Loucy (cell line): Measurements from ENCODE around the gene CDK6.
A peak's percentile ranks its signal among the peaks of the same experiment; 100 is the strongest.
"Not testable (repeated sequence)": the region's sequence is repeated elsewhere in the genome, so short reads cannot be mapped to it uniquely, and the experiment has no call there.

Experiments used
- H2AFZ ChIP-seq: fragments of 200-600 bp; sonication (generic); 2 replicates; pipeline ENCODE4 v1.6.0; 2016; ENCODE audit warnings: antibody characterized with exemption, mild to moderate bottlenecking, low read length, moderate library complexity
- H3F3A ChIP-seq: fragments of 200-600 bp; 2 replicates; pipeline ENCODE4 v1.6.0; 2016; ENCODE audit warnings: antibody characterized with exemption, low read depth, mild to moderate bottlenecking
- H3K27me3 ChIP-seq: fragments of 200-600 bp; sonication (generic); 2 replicates; pipeline ENCODE4 v1.6.1; 2014; ENCODE audit warnings: low read length, mild to moderate bottlenecking; ENCODE audit not compliant: insufficient read depth, poor library complexity, severe bottlenecking
- H3K36me3 ChIP-seq: fragments of 200-600 bp; sonication (generic); 2 replicates; pipeline ENCODE4 v1.6.1; 2016; ENCODE audit warnings: low read length; ENCODE audit not compliant: insufficient read depth
- H3K4me1 ChIP-seq: fragments of 200-600 bp; sonication (generic); 2 replicates; pipeline ENCODE4 v1.5.1; 2014; ENCODE audit warnings: low read length, mild to moderate bottlenecking; ENCODE audit not compliant: insufficient read depth, poor library complexity, severe bottlenecking
- H3K4me2 ChIP-seq: fragments of 200-600 bp; sonication (generic); 2 replicates; pipeline ENCODE4 v1.6.0; 2014; ENCODE audit warnings: antibody characterized with exemption, low read length, low read depth, mild to moderate bottlenecking; ENCODE audit not compliant: poor library complexity, severe bottlenecking
- H3K4me3 ChIP-seq: fragments of 200-600 bp; sonication (generic); 2 replicates; pipeline ENCODE4 v1.5.1; 2014; ENCODE audit warnings: low read length, mild to moderate bottlenecking, mixed read lengths; ENCODE audit not compliant: poor library complexity, severe bottlenecking
- H3K79me2 ChIP-seq: fragments of 200-600 bp; sonication (generic); 2 replicates; pipeline ENCODE4 v1.6.1; 2014; ENCODE audit warnings: low read length; ENCODE audit not compliant: insufficient read depth
- H3K9ac ChIP-seq: fragments of 200-600 bp; sonication (generic); 2 replicates; pipeline ENCODE4 v1.6.0; 2014; ENCODE audit warnings: mild to moderate bottlenecking, low read depth, low read length, moderate library complexity; ENCODE audit not compliant: poor library complexity, severe bottlenecking
- H3K9me2 ChIP-seq: fragments of 200-600 bp; sonication (generic); replicated peaks from 2 replicates; pipeline ENCODE4 v1.6.1; 2016; ENCODE audit warnings: low read depth, low read length, mixed read lengths
- H3K9me3 ChIP-seq: fragments of 200-600 bp; sonication (generic); 2 replicates; pipeline ENCODE4 v1.6.1; 2014; ENCODE audit warnings: mild to moderate bottlenecking, antibody characterized with exemption, low read length, low read depth; ENCODE audit not compliant: insufficient read depth
- H4K20me1 ChIP-seq: fragments of 200-600 bp; sonication (generic); 2 replicates; pipeline ENCODE4 v1.6.0; 2014; ENCODE audit warnings: antibody characterized with exemption, low read length, mild to moderate bottlenecking; ENCODE audit not compliant: insufficient read depth, poor library complexity, severe bottlenecking
- EZH2phosphoT487 ChIP-seq: fragments of 200-600 bp; IDR thresholded peaks from 2 replicates; pipeline ENCODE4 v1.6.1; 2018; ENCODE audit warnings: antibody characterized with exemption, mild to moderate bottlenecking, moderate library complexity, borderline replicate concordance
- TF ChIP-seq, protein P1 (sequence below): fragments of 200-600 bp; sonication (generic); conservative IDR thresholded peaks from 2 replicates; pipeline ENCODE4 v1.5.1; 2014; ENCODE audit warnings: mild to moderate bottlenecking, antibody characterized with exemption, low read length

The CDK6 gene

GRCh38 chr7:92761391-92762097 lies 74.8 kb downstream of the CDK6 start:
- H3K9me3 ChIP-seq, result no peaks in the 10 kb centered on the region
- peaks cover 71% of the 10 kb centered on the region for H3K4me1 ChIP-seq
- H2AFZ ChIP-seq, result no peak overlapping the region
- peak overlapping the region; percentile 7 for H3K9ac ChIP-seq
- peaks cover 74% of the 10 kb centered on the region for H4K20me1 ChIP-seq
- H3K9me2 ChIP-seq, result no peaks in the 10 kb centered on the region
- H3F3A ChIP-seq, result no peaks in the 10 kb centered on the region; the same call in 1 of the 2 replicates
- H3K4me2 ChIP-seq, result peak overlapping the region; percentile 11
- peaks cover 91% of the 10 kb centered on the region for H3K36me3 ChIP-seq
- TF ChIP-seq EZH2phosphoT487, result no peak
- TF ChIP-seq, protein P1, sequence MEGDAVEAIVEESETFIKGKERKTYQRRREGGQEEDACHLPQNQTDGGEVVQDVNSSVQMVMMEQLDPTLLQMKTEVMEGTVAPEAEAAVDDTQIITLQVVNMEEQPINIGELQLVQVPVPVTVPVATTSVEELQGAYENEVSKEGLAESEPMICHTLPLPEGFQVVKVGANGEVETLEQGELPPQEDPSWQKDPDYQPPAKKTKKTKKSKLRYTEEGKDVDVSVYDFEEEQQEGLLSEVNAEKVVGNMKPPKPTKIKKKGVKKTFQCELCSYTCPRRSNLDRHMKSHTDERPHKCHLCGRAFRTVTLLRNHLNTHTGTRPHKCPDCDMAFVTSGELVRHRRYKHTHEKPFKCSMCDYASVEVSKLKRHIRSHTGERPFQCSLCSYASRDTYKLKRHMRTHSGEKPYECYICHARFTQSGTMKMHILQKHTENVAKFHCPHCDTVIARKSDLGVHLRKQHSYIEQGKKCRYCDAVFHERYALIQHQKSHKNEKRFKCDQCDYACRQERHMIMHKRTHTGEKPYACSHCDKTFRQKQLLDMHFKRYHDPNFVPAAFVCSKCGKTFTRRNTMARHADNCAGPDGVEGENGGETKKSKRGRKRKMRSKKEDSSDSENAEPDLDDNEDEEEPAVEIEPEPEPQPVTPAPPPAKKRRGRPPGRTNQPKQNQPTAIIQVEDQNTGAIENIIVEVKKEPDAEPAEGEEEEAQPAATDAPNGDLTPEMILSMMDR, result no peak
- no peak overlapping the region for H3K4me3 ChIP-seq
- H3K27me3 ChIP-seq, result no peaks in the 10 kb centered on the region
- H3K79me2 ChIP-seq, result peaks cover 100% of the 10 kb centered on the region

DNA sequence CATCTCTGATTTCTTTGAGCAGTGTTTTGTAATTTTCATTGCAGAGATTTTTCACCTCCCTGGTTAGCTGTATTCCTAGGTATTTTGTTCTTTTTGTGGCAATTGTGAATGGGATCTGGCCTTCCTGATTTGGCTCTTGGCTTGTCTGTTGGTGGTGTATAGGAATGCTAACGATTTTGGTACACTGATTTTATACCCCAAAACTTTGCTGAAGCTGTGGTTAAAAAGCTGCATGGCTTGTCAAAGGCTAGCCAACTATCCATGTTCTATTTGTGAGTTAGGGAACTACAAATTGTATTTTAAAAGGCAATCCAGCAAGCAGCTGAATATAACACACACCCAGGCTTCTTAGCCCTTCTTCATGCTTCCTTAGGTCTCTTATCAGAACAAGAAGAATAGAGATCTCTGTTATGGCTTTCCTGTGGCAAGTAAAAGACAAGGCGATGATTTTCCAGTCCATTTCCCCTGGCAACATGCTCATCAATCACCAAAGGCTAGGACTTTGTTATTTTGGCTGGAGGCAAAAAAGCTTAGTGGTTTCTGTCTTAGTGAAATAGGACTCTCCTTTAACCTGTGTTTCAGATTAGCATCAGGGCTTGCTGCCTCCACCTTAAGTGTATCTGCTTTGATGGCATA lies 77.5 kb downstream of the CDK6 start:
- H3K4me1 ChIP-seq, result peaks cover 80% of the 10 kb centered on the region
- TF ChIP-seq, protein P1, result no peak
- no peak for TF ChIP-seq EZH2phosphoT487

GRCh38 chr7:92757311-92757910 lies 79.0 kb downstream of the CDK6 start:
- H3K4me3 ChIP-seq, H3K27me3 ChIP-seq, H2AFZ ChIP-seq, H3K9me3 ChIP-seq, H3K9me2 ChIP-seq, H3K4me2 ChIP-seq: not testable (repeated sequence)
- H3F3A ChIP-seq, result peaks cover 22% of the 10 kb centered on the region
- peaks cover 91% of the 10 kb centered on the region for H3K79me2 ChIP-seq
- peaks cover 38% of the 10 kb centered on the region for H4K20me1 ChIP-seq
- peaks cover 85% of the 10 kb centered on the region for H3K4me1 ChIP-seq
- H3K36me3 ChIP-seq, result peaks cover 70% of the 10 kb centered on the region
- H3K9ac ChIP-seq, result peak overlapping the region; percentile 90

More for the DNA sequence above, 77.5 kb downstream of the CDK6 start:
- peak overlapping the region; percentile 26 for H3K9ac ChIP-seq
- no peak overlapping the region for H2AFZ ChIP-seq
- H3F3A ChIP-seq, result peaks cover 20% of the 10 kb centered on the region
- H3K27me3 ChIP-seq, result no peaks in the 10 kb centered on the region
- no peaks in the 10 kb centered on the region for H3K9me2 ChIP-seq
- peaks cover 91% of the 10 kb centered on the region for H3K79me2 ChIP-seq
- H3K4me2 ChIP-seq, result peak overlapping the region; percentile 21
- peaks cover 48% of the 10 kb centered on the region for H4K20me1 ChIP-seq
- H3K4me3 ChIP-seq, result no peak overlapping the region
- H3K36me3 ChIP-seq, result peaks cover 74% of the 10 kb centered on the region
- H3K9me3 ChIP-seq, result no peaks in the 10 kb centered on the region
